ENCODE measurements around the gene SLC9A9.
A peak's percentile ranks its signal among the peaks of the same experiment; 100 is the strongest.

Gene SLC9A9

GRCh38 chr3:143245692-143246091 is 602.6 kb downstream of the SLC9A9 start:
- DNase-seq (ENCODE audit: low spot score) = no peak

GRCh38 chr3:143244516-143245063 is 603.7 kb downstream of the SLC9A9 start:
- DNase-seq (ENCODE audit: low spot score) = no peak

- no peak for DNase-seq (ENCODE audit: low spot score)
These were observed 604.6 kb downstream of the SLC9A9 start for GRCh38 chr3:143243686-143244085.

GRCh38 chr3:143242691-143243090 is 605.6 kb downstream of the SLC9A9 start:
- DNase-seq (ENCODE audit: low spot score) = no peak

GRCh38 chr3:143242101-143242500 is 606.2 kb downstream of the SLC9A9 start:
- DNase-seq (ENCODE audit: low spot score) = no peak

GRCh38 chr3:143241481-143241951 is 606.8 kb downstream of the SLC9A9 start:
- no peak for DNase-seq (ENCODE audit: low spot score)

DNA sequence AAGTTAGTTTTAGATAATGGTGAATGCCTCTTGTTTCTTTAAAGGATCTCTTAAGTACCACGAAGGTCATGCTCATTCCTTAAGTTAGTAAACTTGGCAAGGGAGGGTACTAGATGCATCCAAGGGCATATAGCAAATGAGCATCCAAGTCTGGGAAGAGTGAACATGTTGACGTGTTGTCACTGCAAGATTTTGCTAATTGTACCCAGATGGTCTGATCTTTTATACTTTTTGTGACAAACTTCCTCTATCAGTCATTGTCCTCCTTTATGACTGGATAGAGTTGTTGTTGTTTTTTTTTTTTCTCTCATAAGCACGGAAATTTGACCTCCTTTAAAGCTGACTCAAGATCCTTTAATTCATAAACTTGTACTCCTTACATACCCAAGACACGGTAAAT is 607.4 kb downstream of the SLC9A9 start:
- no peak for DNase-seq (ENCODE audit: low spot score)

GRCh38 chr3:143239031-143239430 is 609.2 kb downstream of the SLC9A9 start:
- DNase-seq (ENCODE audit: low spot score) = no peak

DNA sequence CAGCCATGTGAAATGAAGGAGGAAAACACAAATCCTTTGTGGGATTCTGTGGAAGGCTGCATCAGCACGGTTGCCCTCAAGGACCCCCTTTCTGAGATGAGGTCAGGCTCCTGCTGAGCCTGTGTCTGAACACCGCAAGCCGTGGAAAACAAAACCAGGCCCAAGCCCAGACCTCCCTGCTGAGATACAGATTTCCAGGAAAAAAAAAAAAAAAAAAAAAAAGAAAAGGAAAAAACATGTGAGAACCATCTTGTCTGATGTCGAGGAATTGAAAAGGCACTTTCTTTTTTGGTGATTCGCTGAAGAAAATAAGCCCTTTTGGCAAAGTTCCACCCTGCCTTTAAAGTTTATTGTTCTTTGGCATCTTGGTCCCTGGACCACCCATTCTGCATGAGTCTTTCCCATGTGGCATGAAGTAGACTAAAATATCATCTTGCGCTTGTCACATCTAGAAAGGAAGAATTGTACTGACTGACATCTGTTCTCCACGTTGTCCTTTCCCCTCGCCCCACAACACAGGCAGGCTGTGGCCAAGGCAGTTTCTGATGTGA is 611.1 kb downstream of the SLC9A9 start:
- DNase-seq (ENCODE audit: low spot score) = no peak

- DNase-seq (ENCODE audit: low spot score) = no peak
These were observed 611.9 kb downstream of the SLC9A9 start for GRCh38 chr3:143236226-143236964.

- no peak for DNase-seq (ENCODE audit: low spot score)
These were observed 612.6 kb downstream of the SLC9A9 start for GRCh38 chr3:143235614-143236204.

DNA sequence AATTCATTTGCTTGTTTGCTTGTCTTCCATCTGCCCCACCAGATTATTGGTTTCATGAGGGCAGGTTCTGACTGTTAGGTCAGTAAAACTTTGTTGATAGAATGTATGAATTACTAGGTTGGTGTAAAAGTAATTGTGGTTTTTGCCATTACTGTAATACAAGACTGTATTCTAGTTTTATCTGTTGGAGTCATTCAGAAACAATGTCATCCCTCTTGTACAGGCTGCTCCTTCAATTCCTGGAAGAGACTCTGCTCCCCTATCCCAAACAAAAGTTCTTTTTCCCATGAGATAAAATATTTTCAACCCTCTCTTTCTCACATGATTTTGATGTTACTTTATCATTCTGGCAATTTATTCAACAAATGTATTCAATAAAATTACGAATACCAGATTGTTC is 613.7 kb downstream of the SLC9A9 start:
- no peak for DNase-seq (ENCODE audit: low spot score)

GRCh38 chr3:143232981-143233380 is 615.3 kb downstream of the SLC9A9 start:
- DNase-seq (ENCODE audit: low spot score) = no peak

DNA sequence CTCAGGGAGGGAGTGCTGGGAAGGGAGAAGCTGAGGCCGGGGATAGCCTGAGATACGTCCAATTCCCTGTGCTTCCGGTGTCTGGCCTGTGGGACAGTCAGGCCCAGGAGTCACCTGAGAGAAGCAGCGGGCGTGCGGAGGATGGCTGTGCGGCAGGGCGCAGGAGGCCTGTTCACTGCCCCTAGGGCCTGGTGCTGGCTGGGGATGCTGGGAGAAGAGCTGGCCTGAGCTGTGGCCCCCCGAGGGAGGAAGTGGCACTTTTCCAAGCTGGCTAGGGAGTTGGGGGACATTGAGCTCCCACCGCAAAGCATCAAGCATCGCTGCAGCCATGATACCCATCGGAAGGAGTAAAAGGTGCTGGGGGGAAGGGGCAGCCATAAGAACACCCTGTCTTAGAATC is 619.9 kb downstream of the SLC9A9 start:
- DNase-seq (ENCODE audit: low spot score) = no peak

GRCh38 chr3:143226678-143227291 is 621.5 kb downstream of the SLC9A9 start:
- peak; percentile 24 for DNase-seq (ENCODE audit: low spot score)

DNA sequence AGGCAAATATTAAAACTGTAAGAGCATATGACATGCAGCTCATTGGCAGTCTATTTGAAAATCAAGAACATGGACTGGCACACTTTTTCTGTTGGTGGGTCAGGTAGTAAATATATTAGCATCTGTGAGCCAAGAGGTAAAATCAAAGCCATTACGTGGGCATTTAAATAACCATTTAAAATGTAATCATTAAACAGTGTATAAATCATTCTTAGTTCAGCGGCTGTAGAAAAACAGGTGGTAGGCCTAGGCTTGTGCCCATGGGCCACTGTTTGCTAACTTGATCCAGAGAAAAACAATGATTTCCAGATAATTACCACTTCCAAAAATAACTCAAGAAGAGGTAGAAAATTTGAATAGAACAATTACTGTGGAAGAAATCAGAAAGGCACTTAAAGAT is 623.6 kb downstream of the SLC9A9 start:
- DNase-seq (ENCODE audit: low spot score) = no peak

DNA sequence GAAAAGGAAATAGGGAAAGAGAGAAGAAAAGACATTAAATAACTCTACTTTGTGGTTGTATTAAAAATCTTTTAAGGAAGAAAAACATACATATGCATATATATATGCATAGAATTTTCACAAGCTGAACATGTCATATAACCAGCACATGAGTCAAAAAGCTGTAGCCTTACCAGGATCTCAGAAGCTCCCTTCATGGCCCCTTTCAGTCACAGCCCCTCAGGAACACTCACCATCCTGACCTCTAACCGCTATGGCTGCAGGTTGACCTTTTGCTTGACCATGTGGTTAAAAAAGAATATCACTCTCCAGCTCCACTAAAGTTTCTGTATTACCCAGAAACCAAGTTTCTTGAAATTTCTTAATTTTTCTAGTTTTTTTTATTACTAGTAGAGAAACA is 625.3 kb downstream of the SLC9A9 start:
- no peak for DNase-seq (ENCODE audit: low spot score)

GRCh38 chr3:143222505-143222904 is 625.8 kb downstream of the SLC9A9 start:
- no peak for DNase-seq (ENCODE audit: low spot score)

DNA sequence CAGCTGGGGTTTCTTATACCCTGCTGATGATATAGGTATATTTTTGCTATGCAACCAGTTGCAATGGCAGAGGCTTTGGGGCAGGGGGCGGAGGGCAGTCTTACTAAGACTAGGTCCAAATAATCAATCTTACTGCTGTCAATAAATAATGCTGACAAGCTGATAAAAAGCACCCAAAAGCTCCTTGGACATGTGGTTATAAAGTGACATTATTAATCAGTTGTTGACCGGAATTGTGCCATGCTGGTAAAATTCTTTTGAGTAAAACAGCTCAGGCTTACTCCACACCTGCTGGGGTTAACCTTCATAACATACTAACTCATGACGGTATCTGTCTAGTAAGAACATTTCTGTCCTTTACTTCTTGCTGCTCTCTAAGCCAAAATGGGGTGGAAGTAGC is 626.8 kb downstream of the SLC9A9 start:
- DNase-seq (ENCODE audit: low spot score) = no peak

DNA sequence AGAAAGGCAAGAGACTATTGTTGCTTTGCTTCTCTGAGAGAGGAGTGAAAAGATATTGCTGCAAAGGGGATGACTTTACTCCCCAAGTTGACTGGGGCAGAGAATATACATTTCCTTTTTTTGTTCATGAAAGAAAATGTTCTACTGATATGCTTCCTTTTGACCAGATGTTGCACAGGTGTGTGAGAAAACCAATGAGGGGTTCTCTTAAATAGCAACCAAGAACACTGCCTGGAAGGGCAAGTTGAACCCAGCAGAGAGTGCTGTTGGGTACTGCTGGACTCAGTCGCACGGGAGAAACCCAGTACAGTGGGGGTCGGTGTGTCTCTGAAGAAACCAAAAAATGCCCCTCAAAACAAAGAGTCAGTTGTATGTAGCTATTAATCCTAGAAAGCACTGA is 627.5 kb downstream of the SLC9A9 start:
- DNase-seq (ENCODE audit: low spot score) = no peak

- DNase-seq (ENCODE audit: low spot score) = no peak
These were observed 630.0 kb downstream of the SLC9A9 start for GRCh38 chr3:143218166-143218835.

DNA sequence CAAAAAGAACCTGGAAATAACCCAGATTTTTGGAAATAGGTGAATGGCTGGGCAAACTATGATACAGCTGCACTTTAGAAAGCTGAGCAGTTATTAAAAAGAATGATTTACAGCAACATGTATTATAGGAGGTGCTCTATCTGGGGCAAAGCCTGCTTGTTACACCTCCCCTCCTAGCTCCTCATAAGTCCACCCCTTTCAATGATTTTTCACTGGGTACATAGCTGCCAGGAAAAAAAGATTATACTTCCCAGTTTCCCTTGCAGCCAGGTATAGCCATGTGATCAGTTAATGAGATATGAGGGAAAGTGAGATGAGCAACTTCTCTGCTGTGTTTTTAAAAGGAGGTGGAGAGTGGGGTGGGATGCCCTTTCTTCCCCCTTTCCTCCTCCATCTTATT is 631.0 kb downstream of the SLC9A9 start:
- DNase-seq (ENCODE audit: low spot score) = no peak
